GM21447 (cell line): ENCODE results near the gene CDC40.

Source experiments
- ATAC-seq: cut with Tn5 transposase; IDR thresholded peaks from one replicate; pipeline ENCODE4 v1.9.1; 2021; ENCODE audit not compliant: unreplicated experiment

The CDC40 gene

DNA sequence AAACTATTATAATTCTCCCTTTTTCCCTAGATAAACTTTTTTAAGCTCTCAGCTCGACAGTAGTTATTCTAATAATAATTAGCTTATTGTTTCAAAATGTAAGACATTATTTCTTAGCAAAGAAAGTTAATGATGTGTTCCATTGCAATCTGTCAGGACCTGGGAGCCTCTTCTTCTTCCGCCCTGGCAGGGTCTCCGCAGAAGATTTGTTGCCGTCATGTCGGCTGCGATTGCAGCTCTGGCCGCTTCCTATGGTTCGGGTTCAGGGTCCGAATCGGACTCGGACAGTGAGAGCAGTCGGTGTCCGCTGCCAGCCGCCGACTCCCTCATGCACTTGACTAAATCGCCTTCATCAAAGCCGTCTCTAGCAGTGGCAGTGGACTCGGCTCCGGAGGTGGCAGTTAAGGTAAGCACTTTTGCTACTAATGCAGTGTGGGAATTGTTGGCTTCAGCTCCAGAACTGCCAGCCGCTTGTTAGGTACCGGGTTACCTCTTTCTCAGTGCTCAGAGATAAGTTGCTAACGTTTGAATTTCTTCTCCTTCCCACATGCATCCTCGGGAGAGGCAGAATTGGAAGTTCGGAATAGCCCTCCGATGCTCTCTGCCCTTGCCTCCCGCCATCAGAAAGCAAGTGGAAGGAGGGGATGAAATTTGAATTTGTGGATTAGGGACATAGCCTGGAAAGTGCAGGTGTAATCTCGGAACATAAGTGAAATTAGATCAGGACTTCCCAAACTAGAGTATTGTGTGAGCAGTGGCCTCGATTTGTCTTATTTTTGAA lies at the start of gene CDC40:
CDC40 (plus strand) TSS at position 200 of the 781 bp plus-strand sequence; CDS start at position 218, 18 bp downstream.
- peak; percentile 39 for ATAC-seq

DNA sequence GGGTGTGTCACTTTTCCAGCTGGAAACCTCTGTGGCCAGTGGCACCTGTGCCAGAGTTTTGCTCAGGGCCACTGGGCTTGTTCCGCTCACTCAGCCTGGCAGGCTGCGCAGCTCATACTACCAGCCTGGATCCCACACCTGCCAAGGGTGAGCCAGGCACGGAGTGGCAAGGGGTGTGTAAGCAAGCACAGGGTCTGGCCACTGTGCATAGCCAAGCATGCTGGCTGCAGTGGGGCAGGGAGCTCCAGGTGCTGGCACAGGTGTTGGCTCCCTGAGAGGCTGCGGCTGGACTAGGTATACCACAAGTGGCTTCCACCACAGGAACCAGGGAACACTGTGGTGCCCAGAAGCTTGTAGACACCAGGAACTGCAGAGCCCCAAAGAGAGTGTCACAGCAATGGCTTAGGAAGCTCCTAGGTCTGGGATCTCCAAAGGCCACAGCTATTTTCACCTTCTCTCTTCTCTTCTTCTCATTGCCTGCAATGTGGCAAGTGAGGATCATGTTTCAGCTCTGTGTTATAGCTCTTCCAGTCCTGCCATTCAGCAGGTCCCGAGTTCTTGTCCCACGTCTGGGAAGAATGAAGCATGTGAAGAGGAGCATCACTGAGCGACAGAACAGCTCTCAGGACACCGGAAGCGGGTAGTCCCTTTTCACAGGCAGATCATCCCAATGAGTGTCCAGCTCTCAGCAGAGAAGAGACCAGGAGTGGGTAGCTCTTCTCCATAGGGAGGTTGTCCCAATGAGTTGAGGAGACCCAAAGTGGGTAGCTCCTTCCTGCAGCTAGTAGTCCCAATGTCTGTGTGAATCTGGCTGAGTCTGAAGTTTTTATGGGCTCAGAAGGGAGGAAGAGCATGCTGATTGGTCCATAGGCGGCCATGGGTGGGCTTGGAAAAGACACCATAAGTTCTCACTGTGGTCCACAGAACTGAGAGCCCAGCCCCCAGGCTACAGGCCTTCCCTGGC lies 42.0 kb upstream of the CDC40 start:
- ATAC-seq: no peak

GRCh38 chr6:110139052-110139451 lies 41.2 kb upstream of the CDC40 start:
- no peak for ATAC-seq

- no peak for ATAC-seq
Observed at GRCh38 chr6:110140650-110141049, 39.6 kb upstream of the CDC40 start.

DNA sequence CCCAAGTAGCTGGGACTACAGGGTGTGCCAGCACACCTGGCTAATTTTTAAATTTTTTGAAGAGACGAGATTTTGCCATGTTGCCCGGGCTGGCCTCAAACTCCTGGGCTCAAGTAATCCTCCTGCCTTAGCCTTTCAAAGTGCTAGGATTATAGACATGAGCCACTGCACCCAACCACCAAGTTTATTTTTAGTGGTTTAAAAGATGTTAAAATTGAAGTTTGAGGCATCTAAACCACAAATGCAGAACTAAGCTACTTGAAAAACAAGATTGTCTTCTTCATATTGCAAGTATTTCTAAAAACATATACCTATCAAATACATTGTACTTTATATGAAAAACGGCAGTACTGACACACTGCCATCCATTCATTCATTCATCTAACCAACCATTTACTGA lies 32.4 kb upstream of the CDC40 start:
- ATAC-seq: no peak

DNA sequence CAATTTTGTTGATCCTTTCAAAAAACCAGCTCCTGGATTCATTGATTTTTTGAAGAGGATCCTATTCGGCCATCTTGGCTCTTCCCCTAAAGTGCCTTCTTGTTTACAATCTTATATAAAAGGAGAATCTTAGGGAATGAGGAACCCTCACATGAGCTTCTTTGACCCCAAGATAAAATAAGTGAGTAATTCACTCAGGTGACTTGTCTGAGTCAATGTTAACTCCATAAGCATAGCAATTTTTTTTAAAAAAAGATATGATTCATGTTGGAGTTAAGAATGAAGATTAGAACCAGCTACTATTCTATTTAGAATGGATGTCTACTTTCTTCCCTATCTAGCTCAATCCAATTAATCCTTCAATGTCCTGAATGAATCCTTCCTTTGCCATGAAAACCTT lies 21.7 kb upstream of the CDC40 start:
- ATAC-seq: no peak

GRCh38 chr6:110170081-110170480 lies 10.1 kb upstream of the CDC40 start:
- no peak for ATAC-seq

DNA sequence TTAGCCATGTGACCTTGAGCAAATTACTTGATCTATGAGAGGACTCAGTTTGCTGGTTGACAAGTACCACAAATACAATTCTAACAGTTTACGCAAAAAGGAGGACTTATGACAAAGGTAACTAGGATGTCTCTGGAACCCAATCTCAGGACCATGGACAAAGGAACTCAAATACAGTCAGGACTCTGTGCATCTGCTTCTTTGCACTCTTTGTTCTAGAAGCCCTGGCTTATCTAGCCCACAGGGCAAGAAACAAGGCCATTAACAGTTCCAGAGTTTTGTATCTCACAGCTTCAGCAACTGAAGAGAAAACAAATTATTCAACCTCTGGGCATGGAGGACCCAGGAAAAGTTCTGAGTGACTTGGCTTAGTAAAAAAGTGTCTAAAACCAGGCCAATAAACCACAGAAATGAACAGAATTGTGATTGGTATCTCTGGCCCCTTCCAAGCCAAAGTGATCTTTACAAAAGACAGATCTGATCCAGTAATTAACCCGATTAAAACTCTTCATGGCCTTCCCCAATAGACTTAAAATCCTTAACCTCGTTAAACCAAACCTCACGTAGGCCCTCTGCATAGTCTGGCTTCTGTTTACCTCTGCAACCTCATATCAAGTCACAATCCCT lies 6.6 kb upstream of the CDC40 start:
- no peak for ATAC-seq

DNA sequence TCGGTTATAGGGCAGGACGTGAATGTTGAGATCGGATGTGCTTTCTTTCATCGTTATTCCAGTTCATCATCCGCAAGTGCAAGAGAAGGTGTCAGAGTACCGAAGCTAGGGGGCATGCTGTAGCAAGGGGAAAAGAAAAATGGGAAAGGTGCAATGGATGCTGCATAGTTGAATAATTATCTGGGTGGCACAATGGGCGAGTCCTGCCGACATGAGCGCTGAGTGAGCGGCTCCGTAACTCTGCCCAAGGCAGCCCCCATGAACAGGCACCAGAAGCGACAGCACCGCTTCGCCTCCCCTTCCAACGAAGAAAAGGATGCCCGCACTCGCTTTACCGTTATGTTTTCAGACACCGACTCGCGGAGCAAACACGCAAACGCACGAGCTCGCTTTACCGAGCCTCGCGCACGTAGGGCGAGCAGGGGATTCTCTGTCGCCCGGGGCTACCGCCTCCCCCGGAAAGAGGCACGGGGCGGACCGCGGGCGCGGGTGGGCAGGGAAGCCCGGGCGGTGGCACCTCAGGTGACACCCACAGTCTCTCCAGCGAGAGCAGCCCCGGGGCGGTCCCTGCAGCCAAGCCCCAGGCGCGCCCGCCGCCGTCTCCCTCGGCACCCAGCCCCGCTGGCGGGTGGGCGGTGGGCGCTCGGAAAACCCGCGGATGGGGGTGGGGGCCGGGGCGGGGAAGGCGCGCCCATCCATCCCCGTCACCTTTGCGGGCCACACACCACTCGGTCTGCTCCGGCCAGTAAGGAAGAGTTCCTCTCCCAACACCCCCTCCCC lies 1.4 kb upstream of the CDC40 start:
- peak; percentile 32 for ATAC-seq

- ATAC-seq: peak; percentile 76
Observed at GRCh38 chr6:110179406-110180227, 610 bp upstream of the CDC40 start, which contains the start of gene WASF1. Gene WASF1 (minus strand): TSS chr6:110179670. CDS start chr6:110127601, 52,069 bp downstream.

GRCh38 chr6:110181131-110182030 lies 1.2 kb downstream of the CDC40 start:
- no peak for ATAC-seq

DNA sequence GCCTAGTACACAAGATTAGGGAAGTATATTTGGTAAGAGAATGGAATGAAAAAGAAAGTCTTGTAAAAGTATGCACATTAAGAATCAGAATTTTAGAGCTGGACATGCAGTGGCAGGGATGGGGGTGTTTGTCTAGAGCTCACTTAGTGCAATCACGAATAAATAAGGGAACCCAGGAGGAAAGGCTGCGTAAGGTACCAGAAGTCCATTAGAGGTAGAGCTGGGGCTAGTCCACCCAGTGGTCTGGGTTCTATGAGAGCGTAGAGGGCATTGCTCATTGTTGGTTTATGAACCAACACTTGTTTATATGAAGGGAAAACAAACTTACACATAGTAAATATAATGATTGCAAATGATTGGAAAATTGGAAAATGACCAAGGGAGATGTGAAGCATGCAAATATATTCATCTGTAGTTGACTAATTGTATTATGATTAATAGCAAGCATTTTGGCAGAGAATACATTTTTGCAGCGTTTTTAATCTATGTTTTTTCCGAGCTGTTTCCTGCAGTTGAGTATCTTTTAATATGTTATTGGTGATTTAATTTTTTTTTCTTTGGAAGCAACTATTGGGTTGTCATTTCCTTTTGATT lies 3.2 kb downstream of the CDC40 start:
- no peak for ATAC-seq

GRCh38 chr6:110185879-110186278 lies 5.7 kb downstream of the CDC40 start:
- ATAC-seq: peak; percentile 48

DNA sequence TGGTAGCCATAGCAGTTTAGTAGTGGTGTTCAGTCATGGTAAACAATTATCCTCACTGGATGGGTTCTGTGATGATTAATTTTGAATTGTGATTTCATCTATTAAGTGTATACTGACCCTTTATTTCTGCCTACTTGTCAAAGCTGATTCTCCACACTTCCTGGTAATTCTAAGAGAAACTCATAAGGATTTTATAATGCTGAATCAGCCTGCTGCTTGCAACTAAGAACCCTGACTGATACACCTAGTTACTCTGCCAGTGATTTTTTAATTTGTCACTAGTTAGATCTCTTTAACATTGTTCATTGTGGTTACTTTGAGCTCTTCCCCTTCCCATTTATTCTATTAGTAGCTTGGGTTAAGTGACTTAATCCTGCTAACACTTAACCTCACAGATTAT lies 8.6 kb downstream of the CDC40 start:
- no peak for ATAC-seq

GRCh38 chr6:110190726-110191125 lies 10.5 kb downstream of the CDC40 start:
- no peak for ATAC-seq

GRCh38 chr6:110191477-110191876 lies 11.2 kb downstream of the CDC40 start:
- ATAC-seq: no peak

DNA sequence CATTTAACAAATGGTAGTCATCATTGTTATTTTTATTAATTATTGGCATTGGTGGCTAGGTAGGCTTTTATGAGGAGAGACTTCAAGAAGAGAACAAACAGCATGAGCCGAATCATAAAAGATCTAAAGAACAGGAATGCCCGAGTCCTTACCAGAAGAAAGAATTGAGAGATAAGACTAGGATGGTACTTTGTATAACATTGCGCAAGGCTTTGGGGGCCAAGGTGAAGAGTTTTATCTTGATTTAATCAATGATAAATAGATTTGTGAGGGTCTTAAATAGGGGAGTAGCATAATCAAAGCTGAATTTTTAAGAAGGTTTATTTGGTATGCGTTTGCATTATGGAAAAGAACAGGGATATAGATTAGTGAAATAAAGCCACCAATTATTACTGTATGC lies 15.4 kb downstream of the CDC40 start:
- no peak for ATAC-seq

DNA sequence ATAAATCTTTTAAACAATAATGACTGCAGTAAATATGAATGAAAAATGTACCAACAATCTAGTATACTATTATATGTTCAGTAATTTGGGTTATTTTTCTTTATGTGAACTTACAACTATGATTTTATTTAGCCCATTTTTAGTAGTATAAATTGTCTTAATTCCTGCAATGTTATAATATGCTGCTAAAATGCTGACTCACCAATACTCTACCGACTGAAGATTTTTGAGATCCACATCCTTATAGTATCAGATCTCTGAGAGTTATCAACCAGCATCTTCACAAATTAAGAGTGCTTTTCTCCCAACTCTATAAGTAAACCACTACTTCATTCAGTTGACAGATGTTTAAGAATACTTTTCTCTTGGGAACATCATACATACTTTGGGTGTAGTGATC lies 16.6 kb downstream of the CDC40 start:
- no peak for ATAC-seq
